Spinal cord (tissue), 10 donors: ENCODE measurements around the gene ICAM3. TPM values are rescaled to one million over a fixed set of nuclear protein-coding genes. Genes with fewer than 3 reads are reported as not detected.
A peak's percentile ranks its signal among the peaks of the same experiment; 100 is the strongest.
"Not testable (repeated sequence)": the region's sequence is repeated elsewhere in the genome, so short reads cannot be mapped to it uniquely, and the experiment has no call there.

ENCODE experiments used
- DNase-seq, 6 donors: peaks; one replicate each; pipeline versions ENCODE4 v3.0.0 to v3.0.0-alpha.2; 2013 to 2015; ENCODE audit warnings: low spot score in 6 of 6, low read depth in 4 of 6
- H3K27ac ChIP-seq: one replicate; pipeline ENCODE4 v1.5.1; 2013; ENCODE audit warnings: low read depth, low read length, control low read depth
- H3K27me3 ChIP-seq: one replicate; pipeline ENCODE4 v1.6.1; 2013; ENCODE audit warnings: low read length; ENCODE audit not compliant: control insufficient read depth, insufficient read depth
- H3K36me3 ChIP-seq: one replicate; pipeline ENCODE4 v1.6.1; 2013; ENCODE audit warnings: low read length; ENCODE audit not compliant: control insufficient read depth, insufficient read depth
- H3K4me1 ChIP-seq: one replicate; pipeline ENCODE4 v1.6.1; 2013; ENCODE audit warnings: low read length; ENCODE audit not compliant: control insufficient read depth, insufficient read depth
- H3K4me3 ChIP-seq: one replicate; pipeline ENCODE4 v1.5.1; 2013; ENCODE audit warnings: low read depth, low read length, control low read depth
- H3K9me3 ChIP-seq: one replicate; pipeline ENCODE4 v1.6.1; 2013; ENCODE audit warnings: low read length; ENCODE audit not compliant: control insufficient read depth, insufficient read depth
- whole genome bisulfite sequencing: methylation state at CpG from one replicate; pipeline ENCODE4 v1.1.5; 2013; ENCODE audit warnings: missing lambda C conversion rate; ENCODE audit not compliant: insufficient coverage; 5-methylcytosine and 5-hydroxymethylcytosine counted together
- long read RNA-seq, 4 donors: transcript quantifications; one replicate each; lab custom pipeline, GENCODE V29; 2026
- polyA plus RNA-seq, 2 donors: library from polyadenylated mRNA; unstranded; fragments of 120-200 nt; gene quantifications; one replicate each; pipeline ENCODE4 v1.2.1, GENCODE V29; 2013; ENCODE audit not compliant: insufficient read length in 2 of 2
- total RNA-seq, 2 donors: library from RNA; depleted of rRNA in 1 of 2; stranded (reverse); fragments of 120-200 nt in 1 of 2; fragments of >200 nt in 1 of 2; gene quantifications; one replicate each; pipeline versions ENCODE4 v1.2.3 to v1.2.4, GENCODE V29; 2013 to 2014
- donor health status: healthy.

Gene ICAM3, protein sequence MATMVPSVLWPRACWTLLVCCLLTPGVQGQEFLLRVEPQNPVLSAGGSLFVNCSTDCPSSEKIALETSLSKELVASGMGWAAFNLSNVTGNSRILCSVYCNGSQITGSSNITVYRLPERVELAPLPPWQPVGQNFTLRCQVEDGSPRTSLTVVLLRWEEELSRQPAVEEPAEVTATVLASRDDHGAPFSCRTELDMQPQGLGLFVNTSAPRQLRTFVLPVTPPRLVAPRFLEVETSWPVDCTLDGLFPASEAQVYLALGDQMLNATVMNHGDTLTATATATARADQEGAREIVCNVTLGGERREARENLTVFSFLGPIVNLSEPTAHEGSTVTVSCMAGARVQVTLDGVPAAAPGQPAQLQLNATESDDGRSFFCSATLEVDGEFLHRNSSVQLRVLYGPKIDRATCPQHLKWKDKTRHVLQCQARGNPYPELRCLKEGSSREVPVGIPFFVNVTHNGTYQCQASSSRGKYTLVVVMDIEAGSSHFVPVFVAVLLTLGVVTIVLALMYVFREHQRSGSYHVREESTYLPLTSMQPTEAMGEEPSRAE
- total RNA-seq (1 to 10 TPM; 5.5 to 8.7 TPM), polyA plus RNA-seq (1 to 10 TPM; 3.8 to 4.4 TPM)
- long read RNA-seq, donor 1 = 0 reads
- long read RNA-seq, donor 2 = 0 reads
- long read RNA-seq, donor 3 = 0 reads
- long read RNA-seq, donor 4, partial matches to known transcripts = 18 of 18 reads
- long read RNA-seq, donor 4, other reads (novel, unspliced or antisense) = 0 of 18 reads

DNA sequence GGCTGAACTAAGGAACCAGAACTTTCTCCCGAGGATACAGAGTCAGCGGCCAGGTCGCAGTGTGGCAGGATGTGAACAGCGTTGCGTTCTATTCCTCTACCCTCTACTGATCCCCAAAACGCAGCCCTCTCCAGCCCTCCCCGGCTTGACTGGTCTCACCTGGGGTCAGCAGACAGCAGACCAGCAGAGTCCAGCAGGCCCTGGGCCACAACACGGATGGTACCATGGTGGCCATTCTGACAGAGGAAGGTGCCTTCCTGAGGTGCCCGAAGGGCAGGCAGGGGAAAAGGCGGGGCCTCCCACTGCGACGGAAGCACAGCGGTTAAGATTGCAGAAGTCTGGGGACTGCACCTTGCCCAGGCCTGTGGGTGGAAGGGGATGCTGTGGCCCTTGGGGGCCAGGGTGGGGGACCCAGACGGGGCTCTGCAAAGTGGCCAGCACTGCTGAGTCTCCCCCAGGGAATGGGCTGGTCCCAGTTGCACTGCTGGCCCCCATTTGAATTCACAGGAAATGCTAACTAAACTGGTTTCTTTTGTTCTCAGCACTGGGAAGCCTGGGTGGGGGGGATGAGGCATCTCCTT lies at the start of gene ICAM3:
Gene ICAM3, minus strand, starts transcription at position 245 of the 581 bp plus-strand sequence. Its CDS starts 10 bp downstream, at position 235.
- no peak for DNase-seq
- Histone ChIP-seq H3K4me3 (no peak within 1 kb of the TSS), H3K27ac (no peak within 1 kb of the TSS), H3K36me3 (peaks cover 3% of the 10 kb centered on the region), H3K27me3 (no peaks in the 10 kb centered on the region), H3K4me1 (peaks cover 14% of the 10 kb centered on the region), H3K9me3 (no peaks in the 10 kb centered on the region)
- 63% methylated on average over 14 of the region's 14 CpGs for WGBS

DNA sequence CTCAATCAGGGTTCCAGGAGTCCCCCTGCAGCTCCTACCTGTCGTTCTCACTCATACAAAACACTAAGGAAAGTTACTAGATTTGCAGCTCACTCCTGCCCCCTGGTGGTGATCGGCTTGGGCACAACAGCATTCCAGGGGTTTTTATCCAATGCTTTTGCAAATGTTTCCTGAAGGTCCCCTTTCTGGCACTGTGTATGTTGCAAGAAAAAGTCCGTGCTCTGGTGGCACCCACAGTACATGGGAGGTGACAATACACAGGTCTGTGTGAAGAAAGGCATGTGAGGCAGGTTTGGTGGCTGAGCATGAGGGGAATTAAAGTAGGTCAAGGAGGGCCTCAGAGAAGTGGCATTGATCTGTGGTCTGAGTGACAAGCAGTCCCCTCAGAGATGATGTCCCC lies 49.5 kb upstream of the ICAM3 start:
- Histone ChIP-seq H3K27me3 (no peaks in the 10 kb centered on the region), H3K4me1 (no peaks in the 10 kb centered on the region), H3K4me3 (no peak overlapping the region), H3K36me3 (peaks cover 37% of the 10 kb centered on the region), H3K9me3 (no peaks in the 10 kb centered on the region), H3K27ac (no peak overlapping the region)
- DNase-seq = peak in 5 of 6 donors; percentile 66 to 96 (median 80)
- WGBS = 0% methylated on average over 3 of the region's 3 CpGs

DNA sequence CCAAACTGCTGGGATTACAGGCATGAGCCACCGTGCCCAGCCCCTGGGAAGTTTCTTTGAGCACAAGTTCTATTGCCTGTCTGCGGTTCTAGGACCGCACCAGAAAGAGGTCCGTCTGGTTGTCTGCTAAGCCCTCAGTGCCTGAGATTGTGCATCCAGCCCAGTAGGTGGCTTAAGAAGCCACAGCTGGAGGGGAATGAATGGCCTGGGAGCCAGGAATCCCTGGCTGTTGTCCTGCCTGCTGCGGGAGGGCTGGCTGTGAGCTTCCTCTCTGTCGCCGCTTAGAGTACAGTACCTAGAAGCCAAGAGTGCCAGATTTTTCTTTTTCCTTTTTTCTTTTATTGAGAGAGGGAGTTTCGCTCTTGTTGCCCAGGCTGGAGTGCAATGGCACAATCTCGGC lies 45.2 kb upstream of the ICAM3 start:
- no peak overlapping the region for H3K4me3 ChIP-seq
- DNase-seq = no peak
- H3K9me3 ChIP-seq = no peaks in the 10 kb centered on the region
- H3K36me3 ChIP-seq = no peaks in the 10 kb centered on the region
- H3K27me3 ChIP-seq = no peaks in the 10 kb centered on the region
- WGBS = 77% methylated on average over 7 of the region's 9 CpGs
- H3K4me1 ChIP-seq = peaks cover 9% of the 10 kb centered on the region
- H3K27ac ChIP-seq = no peak overlapping the region

DNA sequence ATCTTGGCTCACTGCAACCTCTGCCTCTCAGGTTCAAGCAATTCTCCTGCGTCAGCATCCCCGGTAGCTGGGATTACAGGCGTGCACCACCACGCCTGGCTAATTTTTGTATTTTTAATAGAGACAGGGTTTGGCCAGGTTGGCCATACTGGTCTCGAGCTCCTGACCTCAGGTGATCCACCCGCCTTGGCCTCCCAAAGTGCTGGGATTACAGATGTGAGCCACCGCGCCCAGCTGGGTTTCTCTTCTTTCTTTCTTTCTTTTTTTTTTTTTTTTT lies 43.7 kb upstream of the ICAM3 start:
- not testable (repeated sequence) for H3K27ac ChIP-seq, DNase-seq, H3K36me3 ChIP-seq, H3K4me3 ChIP-seq, H3K9me3 ChIP-seq, H3K27me3 ChIP-seq
- H3K4me1 ChIP-seq = peaks cover 11% of the 10 kb centered on the region
- WGBS = 90% methylated on average over 7 of the region's 8 CpGs

DNA sequence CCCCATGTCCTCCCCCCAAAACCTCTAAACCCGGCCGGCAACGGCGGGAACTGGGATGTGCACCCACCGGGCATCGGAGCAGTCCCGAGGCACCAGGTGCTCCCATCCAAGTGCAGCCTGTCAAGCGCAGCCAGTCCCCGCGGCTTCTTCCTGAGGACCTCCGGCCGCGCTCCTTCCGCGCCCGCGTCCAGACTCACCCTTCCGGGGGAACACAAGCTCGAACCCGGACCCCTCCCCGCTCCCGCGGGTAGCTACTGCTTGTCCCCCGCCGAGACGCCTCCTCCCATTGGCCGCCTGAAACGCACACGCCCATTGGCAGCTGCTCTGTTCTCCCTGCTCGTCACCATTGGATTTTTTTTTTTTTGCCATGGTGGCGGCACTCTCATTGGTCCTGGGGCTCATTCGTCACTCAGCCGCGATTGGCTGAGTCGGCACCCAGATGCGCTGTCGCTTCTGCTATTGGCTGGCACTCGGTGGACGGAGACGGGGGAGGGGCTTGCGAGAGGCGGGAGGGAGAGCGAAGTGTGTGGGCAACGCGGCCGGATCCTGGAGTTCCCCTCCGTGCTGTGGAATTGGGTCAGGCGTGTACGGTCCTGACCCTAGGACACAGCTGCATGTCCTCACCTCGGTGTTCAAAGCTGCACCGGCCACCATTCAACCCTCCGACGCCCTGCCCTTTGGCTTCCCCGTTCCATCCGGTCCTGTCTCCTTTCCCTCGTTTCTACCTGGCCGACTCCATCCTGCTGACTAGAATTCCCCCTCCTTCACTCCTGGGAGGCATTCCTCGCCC lies 41.1 kb upstream of the ICAM3 start, which contains the start of gene TYK2:
Gene TYK2, minus strand, starts transcription at position 260 of the 790 bp plus-strand sequence. CDS start 2,166 bp downstream, outside the sequence.
- peak; percentile 97 to 100 (median 98) for DNase-seq
- H3K27ac ChIP-seq = peak within 1 kb of the TSS; percentile 78
- under 1% methylated on average over 58 of the region's 58 CpGs for WGBS
- H3K4me1 ChIP-seq = peaks cover 11% of the 10 kb centered on the region
- peaks cover 18% of the 10 kb centered on the region for H3K36me3 ChIP-seq
- H3K9me3 ChIP-seq = no peaks in the 10 kb centered on the region
- H3K27me3 ChIP-seq = no peaks in the 10 kb centered on the region
- peak within 1 kb of the TSS; percentile 68 for H3K4me3 ChIP-seq

DNA sequence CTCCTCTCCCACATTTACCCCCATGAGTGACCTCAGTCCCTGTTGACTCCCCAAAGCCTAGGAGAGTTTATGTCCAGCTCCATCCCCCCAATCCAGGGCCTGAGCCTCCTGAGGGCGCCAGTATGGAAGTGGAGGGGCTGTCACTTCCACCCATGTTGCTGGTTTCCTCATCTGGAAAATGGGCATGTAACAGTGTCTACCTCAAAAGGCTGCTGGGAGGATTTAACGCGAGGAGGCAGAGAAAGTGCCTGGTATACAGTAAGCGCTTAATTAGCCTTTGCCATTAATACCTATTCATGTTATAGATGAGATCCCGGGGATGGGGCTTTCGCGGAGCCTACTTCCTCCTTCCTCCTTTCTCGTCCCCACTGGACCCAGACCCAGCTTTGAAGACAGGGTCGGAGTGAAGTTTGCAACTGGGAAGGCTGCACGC lies 40.5 kb upstream of the ICAM3 start:
- peaks cover 23% of the 10 kb centered on the region for H3K36me3 ChIP-seq
- peaks cover 11% of the 10 kb centered on the region for H3K4me1 ChIP-seq
- DNase-seq = peak in 1 of 6 donors; percentile 5
- H3K27ac ChIP-seq = peak overlapping the region; percentile 78
- 3% methylated on average over 7 of the region's 10 CpGs for WGBS
- H3K9me3 ChIP-seq = no peaks in the 10 kb centered on the region
- H3K27me3 ChIP-seq = no peaks in the 10 kb centered on the region
- peak overlapping the region; percentile 68 for H3K4me3 ChIP-seq

DNA sequence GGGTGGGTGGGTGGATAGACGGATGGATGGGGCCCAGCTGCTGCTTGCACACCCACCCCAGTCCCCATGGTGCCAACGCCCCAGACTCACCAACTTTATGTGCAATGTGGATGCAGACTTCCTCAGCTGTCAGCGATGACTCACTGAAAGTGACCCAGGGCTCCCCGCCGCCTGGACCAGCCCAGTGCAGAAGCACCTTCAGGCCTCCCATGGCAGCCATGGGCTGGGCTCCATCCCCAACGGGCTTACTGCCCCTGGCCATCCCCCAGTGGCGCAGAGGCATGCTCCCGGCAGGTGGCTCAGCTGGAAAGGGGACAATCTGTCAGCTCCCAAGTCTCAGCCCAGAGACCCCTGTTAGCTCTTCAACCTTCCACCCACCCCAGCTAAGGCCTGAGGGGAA lies 38.7 kb upstream of the ICAM3 start:
- Histone ChIP-seq H3K9me3 (no peaks in the 10 kb centered on the region), H3K27ac (no peak overlapping the region), H3K27me3 (no peaks in the 10 kb centered on the region), H3K4me1 (peaks cover 11% of the 10 kb centered on the region), H3K4me3 (no peak overlapping the region), H3K36me3 (peaks cover 35% of the 10 kb centered on the region)
- 99% methylated on average over 7 of the region's 8 CpGs for WGBS
- DNase-seq = peak in 1 of 6 donors; percentile 0

DNA sequence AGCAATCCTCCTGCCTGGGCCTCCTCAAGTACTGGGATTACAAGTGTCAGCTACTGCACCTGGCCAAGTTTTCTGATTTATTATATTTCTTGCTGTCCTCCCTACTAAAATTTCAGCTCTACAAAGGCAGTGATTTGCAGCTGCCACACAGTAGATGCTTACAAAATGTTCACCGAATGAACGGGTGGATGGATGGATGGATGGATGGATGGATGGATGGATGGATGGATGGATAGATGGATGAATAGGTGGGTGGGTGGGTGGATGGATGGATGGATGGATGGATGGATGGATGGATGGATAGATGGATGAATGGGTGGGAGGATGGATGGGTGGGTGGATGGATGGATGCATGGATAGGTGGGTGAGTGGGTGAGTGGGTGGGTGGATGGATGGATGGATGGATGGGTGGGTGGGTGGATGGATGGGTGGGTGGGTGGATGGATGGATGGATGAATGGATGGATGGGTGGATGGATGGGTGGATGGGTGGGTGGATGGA lies 37.8 kb upstream of the ICAM3 start:
- WGBS = 95% methylated on average over 2 of the region's 2 CpGs
- not testable (repeated sequence) for H3K27me3 ChIP-seq, H3K9me3 ChIP-seq, DNase-seq, H3K4me3 ChIP-seq, H3K27ac ChIP-seq
- Histone ChIP-seq H3K4me1 (peaks cover 11% of the 10 kb centered on the region), H3K36me3 (peaks cover 40% of the 10 kb centered on the region)

DNA sequence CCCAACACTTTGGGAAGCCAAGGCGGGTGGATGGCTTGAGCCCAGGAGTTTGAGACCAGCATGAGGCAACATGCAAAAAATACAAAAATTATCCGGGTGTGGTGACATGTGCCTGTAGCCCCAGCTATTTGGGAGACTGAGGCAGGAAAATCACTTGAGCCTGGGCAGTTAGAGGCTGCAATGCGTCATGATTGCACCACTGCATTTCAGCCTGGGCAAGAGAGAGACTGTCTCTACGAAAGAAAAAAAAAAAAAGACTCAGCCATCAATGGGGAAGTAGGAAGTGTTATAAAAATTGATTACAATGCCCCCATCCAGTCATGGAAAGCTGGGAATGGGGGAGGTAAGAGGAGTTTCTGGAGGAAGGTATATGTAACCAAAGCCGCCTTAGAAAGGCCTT lies 35.5 kb upstream of the ICAM3 start:
- 93% methylated on average over 4 of the region's 5 CpGs for WGBS
- DNase-seq = no peak
- no peaks in the 10 kb centered on the region for H3K9me3 ChIP-seq
- H3K27ac ChIP-seq = no peak overlapping the region
- peaks cover 6% of the 10 kb centered on the region for H3K4me1 ChIP-seq
- no peaks in the 10 kb centered on the region for H3K27me3 ChIP-seq
- no peak overlapping the region for H3K4me3 ChIP-seq
- H3K36me3 ChIP-seq = peaks cover 58% of the 10 kb centered on the region
